ENCODE measurements around the gene FRMD4A.

FRMD4A gene

DNA sequence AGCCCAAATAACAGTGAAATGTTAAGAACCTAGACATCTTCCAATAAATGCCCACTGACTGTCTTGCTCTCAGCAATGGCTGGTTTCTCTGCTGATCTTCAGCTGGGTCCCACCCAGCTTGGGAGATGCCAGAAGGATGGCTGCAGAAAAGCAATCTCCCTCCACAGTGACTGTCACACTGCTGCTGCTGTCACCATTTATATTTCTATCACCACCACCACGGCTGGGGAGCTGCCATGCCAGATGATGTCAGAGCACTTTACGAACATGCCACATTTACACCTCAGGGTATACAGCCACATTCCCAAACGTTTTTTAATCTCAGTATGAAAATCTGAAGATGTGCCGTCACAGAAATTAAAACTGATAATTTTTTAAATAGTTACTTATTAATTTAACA is 29.8 kb upstream of the FRMD4A start:
- DNase-seq (ENCODE audit: extremely low read depth, low read depth), result no peak
- TF ChIP-seq, protein P1, sequence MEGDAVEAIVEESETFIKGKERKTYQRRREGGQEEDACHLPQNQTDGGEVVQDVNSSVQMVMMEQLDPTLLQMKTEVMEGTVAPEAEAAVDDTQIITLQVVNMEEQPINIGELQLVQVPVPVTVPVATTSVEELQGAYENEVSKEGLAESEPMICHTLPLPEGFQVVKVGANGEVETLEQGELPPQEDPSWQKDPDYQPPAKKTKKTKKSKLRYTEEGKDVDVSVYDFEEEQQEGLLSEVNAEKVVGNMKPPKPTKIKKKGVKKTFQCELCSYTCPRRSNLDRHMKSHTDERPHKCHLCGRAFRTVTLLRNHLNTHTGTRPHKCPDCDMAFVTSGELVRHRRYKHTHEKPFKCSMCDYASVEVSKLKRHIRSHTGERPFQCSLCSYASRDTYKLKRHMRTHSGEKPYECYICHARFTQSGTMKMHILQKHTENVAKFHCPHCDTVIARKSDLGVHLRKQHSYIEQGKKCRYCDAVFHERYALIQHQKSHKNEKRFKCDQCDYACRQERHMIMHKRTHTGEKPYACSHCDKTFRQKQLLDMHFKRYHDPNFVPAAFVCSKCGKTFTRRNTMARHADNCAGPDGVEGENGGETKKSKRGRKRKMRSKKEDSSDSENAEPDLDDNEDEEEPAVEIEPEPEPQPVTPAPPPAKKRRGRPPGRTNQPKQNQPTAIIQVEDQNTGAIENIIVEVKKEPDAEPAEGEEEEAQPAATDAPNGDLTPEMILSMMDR (IDR thresholded peaks at IDR 0.05; ENCODE audit: low read depth, low read length, missing control alignments), result no peak

DNA sequence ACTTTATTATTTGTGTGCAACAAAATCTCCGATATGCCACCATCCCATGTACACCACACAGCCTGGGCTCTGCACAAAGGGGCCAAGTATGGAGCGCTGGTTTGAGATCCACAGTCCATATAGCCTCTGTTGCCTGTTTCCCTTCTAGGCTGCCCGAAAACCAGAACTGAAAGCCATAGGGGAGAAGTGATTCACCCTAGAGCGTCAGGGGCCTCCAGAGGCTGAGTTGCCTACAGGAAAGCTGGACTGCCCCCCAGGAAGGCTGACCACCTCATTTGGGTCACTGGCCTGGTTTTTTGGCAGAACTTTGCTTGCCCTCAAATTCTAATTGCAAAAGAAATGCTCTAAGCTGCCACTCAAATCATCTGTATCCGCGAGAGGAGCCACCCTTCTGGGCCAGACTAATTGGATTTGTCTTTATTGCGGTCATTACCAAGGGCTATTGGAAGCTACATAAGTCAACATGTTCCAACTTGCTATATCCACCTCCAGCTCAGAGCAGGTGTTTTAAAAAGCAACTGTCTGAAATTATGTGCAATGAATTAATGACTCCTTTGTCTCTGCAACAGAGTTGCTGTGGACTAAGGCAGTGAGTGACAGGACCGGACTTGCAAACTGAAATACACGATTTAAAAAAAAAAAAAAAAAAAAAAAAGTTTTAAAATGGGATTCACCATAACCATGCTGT is 28.3 kb upstream of the FRMD4A start:
- no peak for DNase-seq (ENCODE audit: extremely low read depth, low read depth)
- TF ChIP-seq, protein P1 (IDR thresholded peaks at IDR 0.05; ENCODE audit: low read depth, low read length, missing control alignments), result no peak
- no peak overlapping the region for H3K4me3 ChIP-seq (replicated peaks; ENCODE audit: low read depth, low read length)

More for the DNA sequence above, 29.8 kb upstream of the FRMD4A start:
- H3K4me3 ChIP-seq (replicated peaks; ENCODE audit: low read depth, low read length), result no peak overlapping the region

DNA sequence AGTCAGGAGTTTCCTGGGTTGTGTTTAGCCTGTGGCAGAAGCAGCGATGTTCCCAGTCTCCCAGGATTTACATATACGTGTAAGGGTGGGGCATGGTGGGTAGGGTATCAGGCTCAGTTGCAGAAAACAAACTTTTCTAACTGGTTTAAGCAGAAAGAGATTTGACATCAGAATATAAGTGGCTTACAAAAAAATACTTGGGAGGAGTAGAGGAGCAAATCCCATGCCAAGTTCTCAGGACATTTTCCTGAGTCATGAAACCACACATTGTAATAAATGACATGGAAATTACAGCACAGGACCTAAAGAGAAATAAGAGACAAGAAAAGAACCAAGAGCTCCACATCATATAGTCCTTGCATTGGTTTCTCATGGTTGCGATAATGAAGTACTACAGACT is 26.2 kb upstream of the FRMD4A start:
- TF ChIP-seq, protein P1 (IDR thresholded peaks at IDR 0.05; ENCODE audit: low read depth, low read length, missing control alignments), result no peak
- DNase-seq (ENCODE audit: extremely low read depth, low read depth), result no peak
- no peak overlapping the region for H3K4me3 ChIP-seq (replicated peaks; ENCODE audit: low read depth, low read length)

DNA sequence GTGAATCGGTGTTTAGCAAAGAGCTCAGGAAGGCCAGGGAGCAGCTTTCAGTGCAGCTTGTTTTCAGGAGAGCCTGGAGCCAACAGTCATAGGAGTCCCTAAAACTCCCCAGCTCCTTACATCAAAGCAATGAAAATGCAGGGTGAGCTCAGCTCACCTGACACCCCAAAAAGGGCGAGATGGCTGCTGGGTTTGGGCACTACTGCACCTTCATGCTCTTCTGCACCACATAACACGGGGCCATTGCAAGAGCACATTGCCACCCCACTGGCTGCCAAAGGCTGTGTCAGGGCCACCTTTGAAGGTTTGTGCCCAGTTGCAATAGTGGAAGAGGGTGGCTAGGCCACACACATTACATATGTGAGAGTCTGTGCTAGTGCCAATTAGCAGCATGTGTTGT is 25.0 kb upstream of the FRMD4A start:
- DNase-seq (ENCODE audit: extremely low read depth, low read depth), result no peak
- TF ChIP-seq, protein P1 (IDR thresholded peaks at IDR 0.05; ENCODE audit: low read depth, low read length, missing control alignments), result no peak
- no peak overlapping the region for H3K4me3 ChIP-seq (replicated peaks; ENCODE audit: low read depth, low read length)

DNA sequence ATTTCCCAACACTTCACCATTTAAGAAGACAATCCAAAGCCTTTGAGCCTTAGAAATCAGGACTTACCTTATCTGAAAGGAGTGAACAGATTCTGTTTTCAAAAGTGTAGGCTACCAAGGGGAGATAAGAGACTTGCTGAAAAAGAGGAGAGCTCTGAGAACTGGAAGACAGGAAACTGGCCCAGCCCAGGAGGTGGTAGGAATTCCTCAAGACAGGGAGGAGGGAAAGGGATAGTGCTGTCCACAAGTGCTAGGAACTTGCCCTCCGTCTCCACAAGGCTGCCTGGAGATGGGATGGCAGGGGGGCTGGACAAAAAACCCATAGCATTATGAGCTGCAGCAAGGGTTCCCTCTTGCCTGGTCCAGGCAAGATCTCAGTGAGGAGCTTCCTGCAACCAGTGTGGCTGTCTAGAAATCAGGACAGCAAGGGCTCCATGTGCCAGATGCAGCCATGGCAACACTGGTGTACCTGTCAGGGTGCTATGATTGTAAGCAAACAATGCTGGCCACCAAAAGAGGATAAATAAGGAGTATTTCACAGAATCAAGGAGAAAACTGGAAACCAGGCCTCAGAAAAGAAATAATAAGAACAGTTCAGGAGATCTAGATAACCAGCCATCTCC is 22.7 kb upstream of the FRMD4A start:
- H3K4me3 ChIP-seq (replicated peaks; ENCODE audit: low read depth, low read length), result no peak overlapping the region
- TF ChIP-seq, protein P1 (IDR thresholded peaks at IDR 0.05; ENCODE audit: low read depth, low read length, missing control alignments), result no peak
- DNase-seq (ENCODE audit: extremely low read depth, low read depth), result no peak

DNA sequence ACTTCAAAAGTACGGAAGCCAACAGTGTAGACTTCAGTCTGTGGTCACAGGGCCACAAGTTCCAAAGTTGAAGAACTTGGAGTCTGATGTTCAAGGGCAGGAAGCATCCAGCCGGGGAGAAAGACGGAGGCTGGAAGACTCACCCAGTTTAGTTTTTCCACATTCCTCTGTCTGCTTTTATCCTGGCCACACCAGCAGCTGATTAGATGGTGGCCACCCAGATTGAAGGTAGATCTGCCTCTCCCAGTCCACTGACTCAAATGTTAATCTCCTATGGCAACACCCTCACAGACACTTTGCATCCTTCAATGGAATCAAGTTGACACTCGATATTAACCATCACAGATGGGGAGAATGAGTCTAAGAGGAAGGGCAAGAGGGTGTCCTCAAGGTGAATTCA is 19.3 kb upstream of the FRMD4A start:
- H3K4me3 ChIP-seq (replicated peaks; ENCODE audit: low read depth, low read length), result no peak overlapping the region
- DNase-seq (ENCODE audit: extremely low read depth, low read depth), result no peak
- TF ChIP-seq, protein P1 (IDR thresholded peaks at IDR 0.05; ENCODE audit: low read depth, low read length, missing control alignments), result no peak
